ENCODE measurements around the gene NRIP2.

The NRIP2 gene

DNA sequence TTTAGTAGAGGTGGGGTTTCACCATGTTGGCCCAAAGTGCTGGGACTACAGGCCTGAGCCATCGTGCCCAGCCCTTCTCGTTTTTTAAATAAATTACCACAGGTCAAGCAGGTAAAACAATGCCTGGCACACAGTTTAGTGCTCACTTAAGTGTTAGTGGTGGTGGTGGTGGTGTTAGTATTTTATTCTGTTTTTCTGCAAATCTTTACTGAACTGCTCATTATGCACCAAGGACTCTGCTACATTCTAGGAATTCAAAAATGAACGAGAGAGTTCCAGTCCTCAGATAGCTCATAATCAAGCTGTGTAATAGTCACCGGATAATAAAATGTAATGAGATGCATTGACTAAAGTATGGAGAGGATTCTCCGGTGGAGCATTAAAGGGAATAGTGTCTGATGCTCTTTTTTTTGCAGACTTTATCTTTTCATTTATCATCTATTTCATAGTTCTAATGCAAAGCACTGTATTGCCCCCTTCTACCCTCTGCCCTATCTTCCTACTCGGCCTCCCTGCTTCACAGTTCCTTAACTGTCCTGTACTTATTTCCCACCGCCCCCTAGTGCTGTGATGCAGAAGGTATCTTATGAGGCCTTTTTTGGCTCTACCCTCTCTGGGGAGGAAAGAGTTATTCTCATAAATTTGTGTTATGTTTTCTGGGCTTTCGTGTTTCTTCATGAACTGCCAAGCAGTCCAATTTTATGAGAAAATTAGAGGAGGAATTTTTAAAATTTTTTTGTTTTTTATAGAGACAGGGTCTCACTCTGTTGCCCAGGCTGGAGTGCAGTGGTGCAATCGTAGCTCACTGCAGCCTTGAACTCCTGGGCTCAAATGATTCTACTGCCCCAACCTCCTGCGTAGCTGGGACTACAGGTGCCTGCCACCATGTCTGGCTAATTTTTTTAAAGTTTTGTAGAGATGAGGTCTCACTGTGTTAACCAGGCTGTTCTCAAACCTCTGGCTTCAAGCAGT, 21.3 kb downstream of the NRIP2 start:
- H3K4me3 ChIP-seq (ENCODE audit: low read depth, low read length) = peak overlapping the region; percentile 67

DNA sequence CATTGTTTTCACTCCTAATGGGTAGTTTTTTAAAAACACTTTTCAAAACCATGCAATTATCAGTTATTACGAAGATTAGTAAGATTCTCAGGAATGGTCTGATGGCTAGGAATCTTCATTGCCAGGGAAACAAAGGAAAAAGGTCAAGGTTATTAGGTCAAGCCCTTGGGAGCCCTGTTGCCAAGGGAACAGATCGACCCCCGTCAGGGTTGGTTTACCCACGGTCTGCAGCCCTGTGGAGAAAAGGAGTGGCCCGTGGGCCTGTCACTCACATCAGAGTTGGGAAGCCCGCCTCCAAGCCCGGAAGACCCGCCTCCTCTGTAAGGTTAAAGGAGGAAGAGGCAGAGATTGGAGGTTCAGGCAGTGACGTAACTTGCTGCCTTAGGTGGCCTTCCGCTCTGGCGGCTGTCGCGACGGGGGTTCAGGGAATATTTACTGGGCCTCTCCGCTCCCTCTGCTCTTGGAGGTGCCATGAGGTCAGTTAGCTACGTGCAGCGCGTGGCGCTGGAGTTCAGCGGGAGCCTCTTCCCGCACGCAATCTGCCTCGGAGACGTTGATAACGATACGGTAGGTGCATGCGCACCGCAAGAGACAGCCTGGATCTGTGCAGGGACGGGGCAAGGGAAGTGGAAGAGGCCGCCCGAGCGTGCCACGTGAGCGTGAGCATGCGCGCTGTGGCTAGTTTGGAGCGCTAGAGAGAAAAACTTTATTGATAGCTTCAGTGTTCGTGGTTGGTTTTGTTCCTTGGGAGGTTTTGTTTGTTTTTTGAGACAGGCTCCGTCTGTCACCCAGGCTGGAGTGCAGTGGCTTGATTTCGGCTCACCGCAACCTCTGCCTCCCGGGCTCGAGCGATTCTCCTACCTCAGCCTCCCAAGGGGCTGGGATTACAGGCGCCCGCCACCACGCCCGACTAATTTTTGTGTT, 22.3 kb downstream of the NRIP2 start, which contains the start of gene ITFG2:
TSS of gene ITFG2 (plus strand) at position 379 of the 924 bp plus-strand sequence. CDS start at position 472, 93 bp downstream.
- DNase-seq (ENCODE audit: low read depth) = peak; percentile 94
- H3K4me3 ChIP-seq (ENCODE audit: low read depth, low read length) = peak within 1 kb of the TSS; percentile 67

More for the DNA sequence above, 21.3 kb downstream of the NRIP2 start:
- no peak for DNase-seq (ENCODE audit: low read depth)

DNA sequence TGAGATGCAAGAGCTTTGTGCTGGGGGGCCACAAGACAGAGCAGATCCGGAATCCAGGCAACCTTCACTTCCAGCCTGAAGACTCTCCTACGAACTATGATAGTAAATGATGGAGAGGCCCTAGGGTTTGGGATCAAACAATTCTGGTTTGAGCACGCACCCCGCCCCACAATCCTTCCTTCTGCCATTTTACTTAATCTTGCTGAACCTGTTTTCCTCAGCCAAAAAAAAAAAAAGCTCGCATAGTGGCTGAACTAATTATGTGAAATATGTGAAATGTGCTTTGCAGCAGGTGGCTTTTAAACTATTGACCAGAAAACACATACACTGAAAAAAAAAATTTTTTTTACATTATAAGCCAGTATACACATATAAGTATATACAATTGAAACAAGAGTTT, 23.0 kb downstream of the NRIP2 start:
- H3K4me3 ChIP-seq (ENCODE audit: low read depth, low read length) = peak overlapping the region; percentile 67
- no peak for DNase-seq (ENCODE audit: low read depth)

DNA sequence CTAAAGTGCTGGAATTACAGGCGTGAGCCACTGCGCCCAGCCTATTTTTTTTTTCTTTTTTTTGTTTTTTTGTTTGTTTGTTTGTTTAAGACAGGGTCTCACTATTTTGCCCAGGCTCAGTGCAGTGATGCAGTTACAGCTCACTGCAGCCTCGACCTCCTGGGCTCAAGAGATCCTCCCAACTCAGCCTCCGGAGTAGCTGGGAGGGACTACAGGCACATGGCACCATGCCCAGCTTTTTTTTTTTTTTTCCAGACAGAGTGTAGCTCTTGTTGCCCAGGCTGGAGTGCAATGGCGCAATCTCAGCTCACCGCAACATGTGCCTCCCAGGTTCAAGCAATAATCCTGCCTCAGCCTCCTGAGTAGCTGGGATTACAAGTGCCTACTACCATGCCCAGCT, 28.1 kb downstream of the NRIP2 start:
- DNase-seq (ENCODE audit: low read depth) = no peak
- H3K4me3 ChIP-seq (ENCODE audit: low read depth, low read length) = no peak overlapping the region

DNA sequence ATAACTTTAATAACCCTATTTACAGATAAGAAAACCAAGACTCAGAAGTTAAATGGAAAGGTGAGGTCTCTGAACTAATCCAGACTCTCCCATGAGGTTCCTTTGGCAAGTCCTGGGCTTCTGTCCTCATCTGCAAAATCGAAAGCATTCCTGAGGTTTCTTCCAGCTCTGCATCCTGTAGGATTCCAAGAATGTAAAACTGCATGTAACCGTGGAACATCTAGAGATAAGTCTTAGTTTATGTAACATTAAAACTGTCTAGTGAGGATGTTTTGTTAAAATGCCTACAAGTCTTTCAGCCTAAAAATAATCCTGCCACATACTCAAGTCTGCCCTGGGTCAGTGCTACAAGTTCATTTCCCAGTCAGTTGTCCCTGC, 29.7 kb downstream of the NRIP2 start:
- H3K4me3 ChIP-seq (ENCODE audit: low read depth, low read length) = no peak overlapping the region
- no peak for DNase-seq (ENCODE audit: low read depth)

DNA sequence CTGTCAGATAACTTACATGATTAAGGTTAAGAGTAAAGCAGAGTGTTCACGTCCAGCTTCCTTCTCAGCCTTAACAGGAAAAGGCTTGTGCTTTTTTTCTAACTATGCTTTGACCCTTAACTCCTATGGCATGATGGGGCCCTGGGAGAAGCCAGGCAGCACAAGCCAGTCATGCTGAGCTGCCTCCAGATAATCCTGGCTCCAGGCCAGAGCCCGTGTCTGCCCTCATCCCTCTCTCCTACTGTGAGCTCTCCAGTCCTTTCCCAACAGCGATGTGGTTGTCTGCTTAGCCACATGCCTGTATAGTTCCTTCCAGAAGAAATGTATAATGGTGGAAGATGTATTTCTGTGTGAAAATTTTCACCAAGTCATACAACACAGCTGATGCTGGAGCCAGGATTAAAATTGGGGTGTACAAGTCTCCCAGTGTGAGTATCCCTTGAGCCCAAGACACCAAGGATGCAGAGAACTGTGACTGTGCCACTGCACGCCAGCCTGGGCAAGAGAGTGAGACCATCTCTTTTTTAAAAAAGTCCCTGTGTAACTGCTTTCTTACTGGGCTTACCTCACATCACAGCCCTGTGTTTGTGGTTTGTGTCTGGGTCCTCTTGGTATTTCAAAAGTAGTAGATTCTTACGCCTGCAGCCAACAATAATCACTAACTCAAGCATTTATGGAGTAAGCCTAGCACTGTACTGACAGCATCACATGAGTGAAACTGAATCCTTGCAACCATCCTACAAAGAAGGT, 30.3 kb downstream of the NRIP2 start:
- no peak overlapping the region for H3K4me3 ChIP-seq (ENCODE audit: low read depth, low read length)
- peak; percentile 62 for DNase-seq (ENCODE audit: low read depth)

DNA sequence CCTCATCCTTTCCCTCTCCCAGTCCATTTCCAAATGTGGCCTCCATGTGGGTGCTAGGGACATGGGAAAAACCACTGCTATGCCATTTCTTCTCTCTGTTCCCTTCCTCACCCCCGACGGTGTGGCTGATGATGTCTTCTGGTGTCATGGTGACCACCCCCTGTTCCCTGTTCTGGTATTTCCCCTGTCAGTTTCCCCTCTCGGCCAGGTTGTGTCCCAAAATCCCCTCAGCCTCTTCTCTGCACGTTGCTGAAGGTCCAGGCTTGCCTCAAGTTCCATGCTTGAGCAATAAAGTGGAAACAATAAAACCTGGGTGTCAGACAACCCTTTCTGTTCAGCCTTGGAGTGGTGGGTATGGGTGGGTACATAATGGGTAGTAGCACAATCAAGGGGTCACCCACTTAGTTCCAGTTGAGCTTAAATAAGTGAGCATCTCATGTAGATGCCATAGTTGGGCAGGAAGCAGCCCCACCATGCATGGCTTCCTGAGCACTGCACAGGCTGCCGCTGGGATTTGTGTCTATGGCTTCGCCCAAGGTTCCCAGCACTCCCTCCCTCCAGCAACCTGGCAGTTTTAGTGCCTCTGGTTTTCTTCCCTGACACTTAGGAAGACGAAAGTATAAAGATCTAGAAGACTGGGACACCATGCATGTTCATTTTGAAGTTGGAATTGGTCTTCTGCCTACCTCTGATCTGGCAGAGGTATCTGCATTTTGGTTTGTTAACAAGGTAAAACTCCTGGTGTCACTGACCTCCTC, 31.0 kb downstream of the NRIP2 start:
- no peak for DNase-seq (ENCODE audit: low read depth)
- no peak overlapping the region for H3K4me3 ChIP-seq (ENCODE audit: low read depth, low read length)

DNA sequence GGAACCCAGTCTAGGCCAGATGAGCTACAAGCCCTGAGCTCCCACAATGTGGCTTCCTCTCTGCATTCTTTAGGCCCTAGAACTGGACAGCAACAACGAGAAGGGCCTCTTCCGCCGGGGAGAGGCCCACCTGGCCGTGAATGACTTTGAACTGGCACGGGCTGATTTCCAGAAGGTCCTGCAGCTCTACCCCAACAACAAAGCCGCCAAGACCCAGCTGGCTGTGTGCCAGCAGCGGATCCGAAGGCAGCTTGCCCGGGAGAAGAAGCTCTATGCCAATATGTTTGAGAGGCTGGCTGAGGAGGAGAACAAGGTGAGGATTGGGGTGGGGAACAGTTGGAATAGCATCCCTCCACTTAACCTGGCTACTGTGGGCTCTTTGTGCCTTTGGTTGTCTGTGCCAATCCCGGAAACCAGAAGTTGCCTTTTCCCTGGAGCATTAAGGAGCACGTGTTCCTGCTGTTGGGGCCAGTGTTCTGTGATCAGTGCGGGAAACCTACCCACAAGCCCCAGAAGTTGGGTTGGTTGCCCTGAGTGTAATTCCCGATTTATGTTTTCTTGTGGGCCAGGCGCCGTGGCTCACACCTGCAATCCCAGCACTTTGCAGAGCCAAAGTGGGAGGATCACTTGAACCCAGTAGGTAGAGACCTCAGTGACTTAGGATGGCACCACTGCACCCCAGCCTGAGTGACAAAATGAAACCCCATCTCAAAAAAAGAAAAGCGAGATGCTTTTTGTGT, 33.6 kb downstream of the NRIP2 start:
- no peak overlapping the region for H3K4me3 ChIP-seq (ENCODE audit: low read depth, low read length)
- no peak for DNase-seq (ENCODE audit: low read depth)

DNA sequence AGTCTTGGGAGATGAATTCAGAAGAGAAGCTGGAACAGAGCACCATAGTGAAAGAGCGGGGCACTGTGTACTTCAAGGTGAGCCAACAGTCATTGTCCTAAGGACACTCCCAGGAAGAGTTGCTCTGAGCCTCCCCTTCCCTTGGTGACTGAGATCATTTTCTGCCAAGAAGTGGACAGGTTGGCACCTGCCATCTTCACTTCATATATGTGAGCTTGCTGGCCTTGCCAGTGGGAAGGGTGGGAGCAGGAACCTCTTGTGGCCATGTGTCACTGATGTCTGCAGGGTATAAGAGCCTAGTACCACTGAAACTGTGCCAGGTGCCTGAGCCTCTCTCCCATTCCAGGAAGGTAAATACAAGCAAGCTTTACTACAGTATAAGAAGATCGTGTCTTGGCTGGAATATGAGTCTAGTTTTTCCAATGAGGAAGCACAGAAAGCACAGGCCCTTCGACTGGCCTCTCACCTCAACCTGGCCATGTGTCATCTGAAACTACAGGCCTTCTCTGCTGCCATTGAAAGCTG, 34.7 kb downstream of the NRIP2 start:
- no peak for DNase-seq (ENCODE audit: low read depth)
- H3K4me3 ChIP-seq (ENCODE audit: low read depth, low read length) = no peak overlapping the region

DNA sequence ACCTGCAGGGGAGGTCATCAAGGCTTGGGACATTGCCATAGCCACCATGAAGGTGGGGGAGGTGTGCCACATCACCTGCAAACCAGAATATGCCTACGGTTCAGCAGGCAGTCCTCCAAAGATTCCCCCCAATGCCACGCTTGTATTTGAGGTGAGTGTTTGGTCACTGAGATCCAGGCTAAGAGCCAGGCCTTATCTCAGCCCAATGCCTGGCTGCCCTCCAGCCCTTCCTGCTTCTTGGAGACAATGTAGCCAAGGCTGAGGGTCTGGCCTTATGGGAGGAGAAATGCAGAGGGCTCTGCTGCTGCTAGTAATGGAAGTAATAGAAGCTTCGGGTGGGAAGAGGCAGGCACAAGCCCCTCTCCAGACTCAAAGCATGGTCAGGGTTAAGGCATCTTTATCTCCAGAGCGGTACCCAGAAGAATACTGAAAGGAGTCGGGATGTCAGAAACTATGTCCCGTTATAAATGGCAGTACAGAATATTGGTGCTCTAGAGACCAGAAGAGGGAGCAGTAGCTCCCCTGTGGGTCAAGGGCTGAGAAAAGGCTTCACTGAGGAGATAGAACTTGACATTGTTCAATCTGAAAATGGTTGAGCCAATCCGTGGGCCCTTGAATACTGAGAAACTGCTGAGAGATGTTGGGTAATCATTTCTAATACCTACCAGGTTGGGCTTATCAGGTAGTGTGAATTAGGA, 37.0 kb downstream of the NRIP2 start:
- no peak overlapping the region for H3K4me3 ChIP-seq (ENCODE audit: low read depth, low read length)
- no peak for DNase-seq (ENCODE audit: low read depth)

DNA sequence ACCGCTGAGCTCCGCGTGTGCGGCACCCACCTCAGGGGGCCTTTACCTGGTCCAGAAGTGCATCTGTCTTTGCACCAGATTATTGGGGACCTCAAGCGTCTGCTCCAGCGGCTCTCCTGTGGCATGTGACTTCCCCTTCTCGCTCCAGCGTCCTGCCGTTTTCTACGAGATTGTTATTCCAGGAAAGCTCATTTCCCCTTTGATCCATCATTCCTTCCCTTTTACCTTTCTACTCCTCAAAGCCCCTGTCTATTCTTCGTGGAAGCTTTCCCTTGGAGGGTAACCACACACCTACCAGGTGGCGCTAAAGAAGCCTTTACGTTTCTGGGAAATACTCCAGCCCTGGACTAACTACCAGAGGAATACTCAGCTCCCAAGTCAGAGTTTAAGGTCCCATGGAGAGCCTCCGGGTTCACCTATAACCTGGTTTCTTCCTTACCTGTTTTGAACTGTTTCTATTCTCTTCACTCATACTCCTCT, 38.6 kb downstream of the NRIP2 start:
- DNase-seq (ENCODE audit: low read depth) = no peak
- H3K4me3 ChIP-seq (ENCODE audit: low read depth, low read length) = peak overlapping the region; percentile 81

DNA sequence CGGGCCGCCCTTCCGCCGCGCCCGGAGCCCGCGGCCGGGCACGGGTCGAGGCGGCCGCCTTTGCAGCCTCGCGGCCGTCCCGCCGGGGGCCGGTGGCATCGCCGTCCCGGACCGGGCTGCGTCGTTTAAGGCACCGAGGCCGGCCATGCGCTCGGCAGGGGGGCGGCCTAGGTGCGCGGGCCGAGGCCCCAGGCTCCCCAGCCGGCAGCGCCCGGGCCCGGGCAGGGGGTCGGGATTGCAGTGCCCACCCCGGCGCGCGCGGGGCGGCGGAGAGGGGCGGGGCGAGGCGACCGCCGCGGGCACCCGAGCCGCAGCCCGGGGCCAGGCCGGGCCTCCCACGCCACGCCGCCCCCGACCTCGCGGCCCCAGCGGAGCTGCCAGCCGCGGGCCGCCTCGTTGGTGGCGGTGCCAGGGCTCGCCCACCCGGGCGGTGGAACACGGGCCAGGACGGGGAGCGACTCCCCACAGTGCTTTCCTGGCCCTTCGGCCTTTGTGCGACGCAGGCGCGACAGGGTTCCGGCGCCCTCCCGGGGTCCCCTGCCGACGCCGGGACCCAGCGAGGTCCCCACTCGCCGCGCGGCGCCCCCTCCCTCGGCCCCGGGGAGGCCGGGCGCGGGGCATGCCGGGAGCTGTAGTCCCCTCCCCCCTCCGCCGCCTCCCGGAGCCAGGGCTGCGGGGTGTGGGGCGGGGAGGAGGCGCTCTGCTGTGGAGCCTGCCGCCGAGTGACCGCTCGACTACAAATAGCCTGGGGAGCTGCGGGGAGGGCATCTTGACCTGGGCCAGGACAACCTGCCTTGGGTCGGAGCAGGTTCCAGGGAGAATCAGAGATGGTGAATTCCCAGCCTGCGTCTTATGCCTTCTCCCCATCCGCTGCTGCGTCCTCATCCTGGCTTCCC, 39.3 kb downstream of the NRIP2 start:
- DNase-seq (ENCODE audit: low read depth) = no peak
- peak overlapping the region; percentile 81 for H3K4me3 ChIP-seq (ENCODE audit: low read depth, low read length)

DNA sequence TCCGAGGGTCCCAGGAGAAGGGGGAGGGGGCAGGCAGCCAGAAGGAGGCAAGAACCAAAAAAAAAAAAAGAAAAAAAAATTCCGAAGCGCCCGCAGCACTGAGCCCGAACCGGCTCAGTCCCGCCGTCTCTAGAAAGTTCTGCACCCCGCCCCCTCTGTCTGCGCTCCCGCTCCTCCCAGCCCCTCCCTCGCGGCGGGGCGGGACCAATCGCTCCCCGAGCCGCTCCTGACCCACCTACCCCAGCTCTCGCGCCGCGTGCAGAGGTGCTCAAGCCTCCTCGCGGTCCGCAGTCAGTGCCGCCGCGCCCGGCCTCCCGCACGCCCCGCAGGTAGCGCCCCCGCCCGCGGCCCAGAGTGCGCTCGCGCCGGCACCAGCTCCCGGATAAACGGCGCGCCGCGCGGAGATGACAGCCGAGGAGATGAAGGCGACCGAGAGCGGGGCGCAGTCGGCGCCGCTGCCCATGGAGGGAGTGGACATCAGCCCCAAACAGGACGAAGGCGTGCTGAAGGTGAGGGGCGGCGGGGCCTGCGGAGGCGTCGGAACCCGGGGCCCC, 40.0 kb downstream of the NRIP2 start, which contains the start of gene FKBP4:
TSS of gene FKBP4 (plus strand) at position 235 of the 554 bp plus-strand sequence. CDS start at position 405, 170 bp downstream.
- DNase-seq (ENCODE audit: low read depth) = peak; percentile 51
- peak within 1 kb of the TSS; percentile 81 for H3K4me3 ChIP-seq (ENCODE audit: low read depth, low read length)

DNA sequence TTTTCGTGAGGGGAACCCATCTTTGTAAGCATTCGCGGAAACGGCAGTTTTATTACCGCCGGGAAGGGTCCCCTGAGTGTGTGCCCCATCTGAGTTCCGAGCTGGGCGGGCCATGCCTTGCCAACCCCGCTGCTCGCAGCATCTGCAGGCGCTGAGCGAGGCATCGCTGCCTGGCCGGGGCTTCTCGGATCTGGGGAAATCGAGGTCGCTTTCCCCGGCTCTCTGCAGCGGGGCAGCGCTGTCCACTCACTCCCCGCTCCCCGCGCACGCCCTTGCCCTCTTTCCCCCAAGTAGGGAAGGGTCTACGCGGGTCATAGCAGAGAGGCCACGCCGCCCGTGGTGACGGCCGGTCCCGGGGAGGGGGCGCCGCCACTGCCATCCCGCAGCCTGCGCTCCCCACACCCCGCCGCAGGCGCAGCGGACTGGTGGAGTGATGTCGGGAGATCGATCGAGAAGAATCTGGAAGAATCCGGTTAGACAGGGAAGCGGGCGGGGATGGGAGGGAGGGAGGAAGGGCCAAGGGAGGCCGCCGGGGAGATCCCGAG, 40.6 kb downstream of the NRIP2 start:
- no peak for DNase-seq (ENCODE audit: low read depth)

DNA sequence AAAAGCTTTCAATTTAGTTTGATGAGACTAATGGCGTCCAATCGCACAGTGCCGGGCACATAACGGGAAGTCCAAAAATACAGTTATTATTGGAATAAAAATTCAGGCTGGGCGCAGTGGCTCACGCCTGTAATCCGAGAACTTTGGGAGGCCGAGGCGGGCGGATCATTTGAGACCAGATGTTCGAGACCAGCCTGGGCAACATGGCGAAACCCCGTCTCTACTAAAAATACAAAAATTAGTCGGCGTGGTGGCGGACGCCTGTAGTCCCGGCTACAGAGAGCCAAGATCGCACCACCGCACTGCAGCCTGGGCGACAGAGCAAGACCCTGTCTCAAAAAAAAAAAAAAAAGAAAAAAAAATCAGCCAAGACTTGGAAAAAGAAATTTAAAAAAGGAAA, 41.3 kb downstream of the NRIP2 start:
- no peak for DNase-seq (ENCODE audit: low read depth)
- no peak overlapping the region for H3K4me3 ChIP-seq (ENCODE audit: low read depth, low read length)

More for the DNA sequence above, 40.6 kb downstream of the NRIP2 start:
- H3K4me3 ChIP-seq (ENCODE audit: low read depth, low read length) = peak overlapping the region; percentile 81

Measured in skeletal muscle cell (primary cell).